Tibial nerve (tissue), 4 donors: ENCODE measurements around the gene CST6. TPM values are rescaled to one million over a fixed set of nuclear protein-coding genes. Genes with fewer than 3 reads are reported as not detected.

Experiments
- DNase-seq, 2 donors: peaks; one replicate each; pipeline ENCODE4 v3.0.0-alpha.2; 2019; ENCODE audit warnings: low spot score in 2 of 2
- H3K27ac ChIP-seq, 4 donors: fragments of 200-600 bp; sonication (generic) in 3 of 4; one replicate each; pipeline ENCODE4 v1.5.1; 2017 to 2019; ENCODE audit warnings: mild to moderate bottlenecking in 1 of 4
- H3K27me3 ChIP-seq, 2 donors: fragments of 200-600 bp; sonication (generic) in 1 of 2; one replicate each; pipeline versions ENCODE4 v1.5.1 to v1.6.0; 2017 to 2019
- H3K36me3 ChIP-seq, 3 donors: fragments of 200-600 bp; sonication (generic); one replicate each; pipeline ENCODE4 v1.5.1; 2018 to 2019
- H3K4me1 ChIP-seq, 4 donors: fragments of 200-600 bp; sonication (generic) in 3 of 4; one replicate each; pipeline ENCODE4 v1.5.1; 2017 to 2019
- H3K4me3 ChIP-seq, 4 donors: fragments of 200-600 bp; sonication (generic) in 3 of 4; one replicate each; pipeline ENCODE4 v1.5.1; 2017 to 2019; ENCODE audit warnings: mild to moderate bottlenecking in 1 of 4, moderate library complexity in 1 of 4
- H3K9me3 ChIP-seq, 4 donors: fragments of 200-600 bp; sonication (generic) in 3 of 4; one replicate each; pipeline ENCODE4 v1.5.1; 2017 to 2019
- EP300 ChIP-seq, 2 donors: sonication (generic); formaldehyde crosslinking; IDR thresholded peaks; one replicate each; pipeline ENCODE4 v1.6.1; 2017; ENCODE audit warnings: antibody characterized with exemption in 2 of 2, mild to moderate bottlenecking in 1 of 2
- POLR2A ChIP-seq, 2 donors: fragments of 450-650 bp; IDR thresholded peaks; one replicate each; pipeline ENCODE4 v1.6.1; 2017; ENCODE audit warnings: antibody characterized with exemption in 2 of 2, mild to moderate bottlenecking in 2 of 2, moderate library complexity in 2 of 2
- WGBS, 2 donors: methylation state at CpG; one replicate each; pipeline ENCODE4 v1.1.5; 2018; 5-methylcytosine and 5-hydroxymethylcytosine counted together
- total RNA-seq, 4 donors: library from RNA; depleted of rRNA; stranded (reverse); fragments of >200 nt; gene quantifications; one replicate each; pipeline ENCODE4 v1.1.0, GENCODE V29; 2016
- TF ChIP-seq, protein P1 (sequence below), 5 experiments: fragments of 200-600 bp in 3 of 5; fragments of 450-650 bp in 2 of 5; sonication (generic) in 3 of 5; IDR thresholded peaks; one replicate each; pipeline ENCODE4 v1.5.1; 2016 to 2019; ENCODE audit warnings: antibody characterized with exemption in 5 of 5, mild to moderate bottlenecking in 3 of 5, moderate library complexity in 2 of 5

Gene CST6
- total RNA-seq, 4 donors from 2014 or later = 1.2 TPM; not detected in 3

DNA sequence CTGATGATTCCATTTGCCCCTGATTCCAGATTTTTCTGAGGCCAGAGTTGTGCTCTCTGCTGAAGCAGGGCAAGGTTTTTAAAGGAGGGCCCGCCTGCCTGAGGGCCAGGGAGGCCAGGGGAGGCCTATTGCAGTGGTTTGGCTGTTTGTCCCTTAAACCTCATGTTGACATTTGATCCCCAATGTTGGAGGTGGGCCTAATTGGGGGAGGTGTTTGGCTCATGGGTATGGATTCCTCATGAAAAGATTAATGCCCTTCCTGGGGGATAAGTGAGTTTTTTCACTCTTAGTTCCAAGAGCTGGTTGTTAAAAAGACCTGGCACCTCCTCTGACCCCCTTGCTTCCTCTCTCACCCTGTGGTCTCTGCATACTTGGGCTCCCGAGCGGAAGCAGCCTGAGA, 28.0 kb downstream of the CST6 start:
- TF ChIP-seq EP300 (IDR thresholded peaks at IDR 0.05) = no peak
- no peak for TF ChIP-seq POLR2A (IDR thresholded peaks at IDR 0.05)
- TF ChIP-seq, protein P1, sequence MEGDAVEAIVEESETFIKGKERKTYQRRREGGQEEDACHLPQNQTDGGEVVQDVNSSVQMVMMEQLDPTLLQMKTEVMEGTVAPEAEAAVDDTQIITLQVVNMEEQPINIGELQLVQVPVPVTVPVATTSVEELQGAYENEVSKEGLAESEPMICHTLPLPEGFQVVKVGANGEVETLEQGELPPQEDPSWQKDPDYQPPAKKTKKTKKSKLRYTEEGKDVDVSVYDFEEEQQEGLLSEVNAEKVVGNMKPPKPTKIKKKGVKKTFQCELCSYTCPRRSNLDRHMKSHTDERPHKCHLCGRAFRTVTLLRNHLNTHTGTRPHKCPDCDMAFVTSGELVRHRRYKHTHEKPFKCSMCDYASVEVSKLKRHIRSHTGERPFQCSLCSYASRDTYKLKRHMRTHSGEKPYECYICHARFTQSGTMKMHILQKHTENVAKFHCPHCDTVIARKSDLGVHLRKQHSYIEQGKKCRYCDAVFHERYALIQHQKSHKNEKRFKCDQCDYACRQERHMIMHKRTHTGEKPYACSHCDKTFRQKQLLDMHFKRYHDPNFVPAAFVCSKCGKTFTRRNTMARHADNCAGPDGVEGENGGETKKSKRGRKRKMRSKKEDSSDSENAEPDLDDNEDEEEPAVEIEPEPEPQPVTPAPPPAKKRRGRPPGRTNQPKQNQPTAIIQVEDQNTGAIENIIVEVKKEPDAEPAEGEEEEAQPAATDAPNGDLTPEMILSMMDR (IDR thresholded peaks at IDR 0.05) = no peak
- no peak overlapping the region for H3K4me3 ChIP-seq
- 55 to 75% methylated on average over 3 of the region's 3 CpGs for WGBS, 2 donors
- H3K36me3 ChIP-seq = no peaks in the 10 kb centered on the region
- H3K27ac ChIP-seq = no peak overlapping the region
- no peaks in the 10 kb centered on the region for H3K27me3 ChIP-seq
- no peak for DNase-seq
- H3K9me3 ChIP-seq = no peaks in the 10 kb centered on the region
- H3K4me1 ChIP-seq = peaks cover 0 to under 1% (median 0%) of the 10 kb centered on the region in 4 donors

DNA sequence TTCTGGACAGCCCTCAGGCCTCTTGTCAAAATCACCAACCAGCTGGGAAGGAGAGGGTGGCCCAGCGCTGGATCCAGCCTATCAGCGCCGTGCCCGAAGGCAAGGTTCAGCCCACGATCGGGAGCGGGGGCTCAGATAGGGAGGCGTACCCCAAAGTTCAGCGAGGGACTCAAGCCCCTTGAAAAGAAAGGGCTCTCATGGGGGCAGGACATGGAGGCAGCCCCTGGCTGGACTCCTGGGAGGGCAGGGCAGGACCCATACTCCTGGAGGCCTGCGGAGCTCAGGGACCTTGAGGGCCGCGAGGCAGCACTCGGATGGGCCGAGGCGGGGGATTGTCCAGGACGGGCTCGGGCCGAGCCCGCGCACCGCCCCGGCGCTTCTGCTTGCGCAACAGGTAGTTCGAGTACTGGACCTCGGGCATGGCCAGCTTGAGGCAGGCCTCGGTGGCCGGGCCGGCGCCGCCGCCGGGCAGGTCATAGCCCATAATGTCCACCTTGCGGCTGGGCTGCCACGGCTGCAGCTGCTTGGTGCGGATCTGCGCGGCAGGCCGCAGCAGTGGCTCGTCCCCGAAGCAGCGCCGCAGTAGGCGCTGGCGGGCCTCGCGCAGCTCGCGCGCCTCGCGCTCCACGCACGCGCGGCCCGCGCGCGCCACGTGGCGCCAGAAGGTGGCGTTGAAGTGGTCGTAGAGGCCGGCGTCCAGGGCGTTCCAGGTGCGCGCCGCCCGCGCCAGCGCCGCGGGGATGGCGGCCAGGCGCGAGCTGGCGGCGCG, 30.6 kb downstream of the CST6 start:
- Histone ChIP-seq H3K9me3 (no peaks in the 10 kb centered on the region), H3K36me3 (no peaks in the 10 kb centered on the region), H3K4me1 (peaks cover 0 to 8% (median 3%) of the 10 kb centered on the region in 4 donors), H3K4me3 (no peak overlapping the region), H3K27me3 (peaks cover 0 to 4% of the 10 kb centered on the region in 2 donors), H3K27ac (no peak overlapping the region)
- 95% methylated on average over 54 to 66 of the region's 81 CpGs for WGBS, 2 donors
- TF ChIP-seq POLR2A (IDR thresholded peaks at IDR 0.05) (no peak), EP300 (IDR thresholded peaks at IDR 0.05) (no peak)
- TF ChIP-seq, protein P1 (IDR thresholded peaks at IDR 0.05) = no peak
- DNase-seq = no peak

DNA sequence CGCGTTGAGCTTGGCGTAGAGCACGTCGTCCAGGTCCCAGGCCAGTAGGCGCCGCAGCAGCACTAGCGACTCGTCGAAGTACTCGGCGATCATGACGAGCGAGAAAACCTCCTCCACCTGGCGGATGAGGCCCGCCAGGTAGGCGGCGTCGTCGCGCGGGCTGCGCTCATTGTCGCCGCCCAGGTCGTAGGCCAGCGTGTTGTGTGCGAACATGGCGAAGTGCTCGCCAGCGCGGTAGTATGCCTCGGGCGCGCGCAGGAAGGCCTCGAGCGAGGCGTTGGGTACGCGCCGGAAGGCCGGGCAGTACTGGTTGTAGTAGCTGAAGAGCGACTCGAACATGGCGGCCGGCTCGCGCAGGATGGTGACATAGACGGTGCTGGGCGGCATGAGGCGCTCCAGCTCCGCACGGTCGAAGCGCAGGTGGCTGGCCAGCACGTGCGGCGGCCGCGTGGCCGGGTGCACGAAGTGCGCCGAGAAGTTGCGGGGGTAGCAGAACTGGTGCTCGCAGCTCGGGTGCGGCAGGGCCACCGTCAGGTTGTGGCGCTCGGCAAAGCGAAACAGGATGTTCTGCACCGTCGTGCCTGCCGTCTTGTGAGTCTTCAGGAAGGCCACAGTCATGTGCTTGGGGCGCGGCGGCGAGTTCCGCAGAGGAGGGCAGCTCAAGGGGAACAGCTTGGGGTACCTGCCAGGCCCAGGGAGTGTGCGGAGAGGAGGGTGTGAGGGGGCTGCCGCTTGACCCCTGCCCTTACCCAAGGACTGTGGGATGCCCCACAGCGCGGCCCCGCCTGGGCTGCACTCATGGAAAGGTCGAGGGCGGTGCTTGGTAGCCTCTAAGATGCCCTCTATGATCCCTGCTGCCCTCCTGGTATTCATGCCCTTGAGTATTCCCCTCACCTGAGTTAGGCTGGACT, 31.4 kb downstream of the CST6 start:
- WGBS, 2 donors = 96 to 97% methylated on average over 88 of the region's 88 CpGs
- H3K36me3 ChIP-seq = no peaks in the 10 kb centered on the region
- TF ChIP-seq POLR2A (IDR thresholded peaks at IDR 0.05) (no peak), EP300 (IDR thresholded peaks at IDR 0.05) (no peak)
- TF ChIP-seq, protein P1 (IDR thresholded peaks at IDR 0.05) = no peak
- no peak for DNase-seq
- no peak overlapping the region for H3K27ac ChIP-seq
- H3K9me3 ChIP-seq = no peaks in the 10 kb centered on the region
- H3K4me3 ChIP-seq = no peak overlapping the region
- peaks cover 0 to 8% (median 3%) of the 10 kb centered on the region in 4 donors for H3K4me1 ChIP-seq
- H3K27me3 ChIP-seq = peaks cover 0 to 10% of the 10 kb centered on the region in 2 donors

DNA sequence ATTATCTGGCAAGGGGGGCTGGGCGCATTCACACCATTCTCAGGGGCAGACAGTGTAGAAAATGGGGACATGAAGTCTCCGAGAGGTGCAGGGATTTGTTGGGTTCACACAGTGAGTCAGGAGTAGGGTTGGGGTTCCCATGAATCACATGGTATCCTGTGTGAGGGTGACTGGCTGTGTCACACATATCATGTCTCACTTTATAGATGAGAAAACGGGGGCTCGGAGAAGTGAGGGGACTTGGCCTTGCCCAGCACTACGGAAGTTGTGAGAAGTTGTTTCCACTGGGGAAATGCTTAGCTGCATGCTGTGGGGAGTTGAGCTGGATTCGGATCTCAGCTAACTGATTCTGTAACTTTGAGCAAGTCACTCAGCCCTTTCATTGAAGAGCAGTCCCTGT, 32.9 kb downstream of the CST6 start:
- H3K9me3 ChIP-seq = no peaks in the 10 kb centered on the region
- no peak overlapping the region for H3K4me3 ChIP-seq
- no peak overlapping the region for H3K27ac ChIP-seq
- H3K4me1 ChIP-seq = peaks cover 0 to 16% (median 6%) of the 10 kb centered on the region in 4 donors
- 73 to 81% methylated on average over 5 to 6 of the region's 6 CpGs for WGBS, 2 donors
- H3K27me3 ChIP-seq = peaks cover 0 to 23% of the 10 kb centered on the region in 2 donors
- DNase-seq = no peak
- H3K36me3 ChIP-seq = no peaks in the 10 kb centered on the region
- TF ChIP-seq POLR2A (IDR thresholded peaks at IDR 0.05) = no peak
- TF ChIP-seq, protein P1 (IDR thresholded peaks at IDR 0.05) = no peak
- TF ChIP-seq EP300 (IDR thresholded peaks at IDR 0.05) = no peak
